Gastrocnemius medialis (tissue), 4 donors: Measurements from ENCODE around the gene AQP12A. TPM values are rescaled to one million over a fixed set of nuclear protein-coding genes. Genes with fewer than 3 reads are reported as not detected.

Experiments used
- ATAC-seq, 2 donors: fragments of 150-250 bp; one replicate each; pipeline ENCODE4 v1.9.1; 2016
- DNase-seq, 2 donors: peaks; one replicate each; pipeline ENCODE4 v3.0.0-alpha.2; 2019
- H3K27ac ChIP-seq, 4 donors: fragments of 200-600 bp; sonication (generic); 1 replicate in 1 of 4; 2 replicates in 3 of 4; pipeline ENCODE4 v1.5.1; 2016 to 2018; ENCODE audit warnings: mild to moderate bottlenecking in 2 of 4, moderate library complexity in 1 of 4
- H3K27me3 ChIP-seq, 3 donors: fragments of 200-600 bp; sonication (generic) in 2 of 3; 1 replicate in 1 of 3; 2 replicates in 2 of 3; pipeline versions ENCODE4 v1.5.1 to v1.6.0; 2016 to 2019; ENCODE audit warnings: mild to moderate bottlenecking in 1 of 3, moderate library complexity in 1 of 3
- H3K36me3 ChIP-seq, 2 donors: fragments of 200-600 bp; sonication (generic) in 1 of 2; one replicate each; pipeline ENCODE4 v1.5.1; 2017 to 2018
- H3K4me1 ChIP-seq, 2 donors: fragments of 200-600 bp; sonication (generic) in 1 of 2; one replicate each; pipeline ENCODE4 v1.5.1; 2016 to 2017; ENCODE audit warnings: mild to moderate bottlenecking in 2 of 2
- H3K4me3 ChIP-seq, 4 donors: fragments of 200-600 bp; sonication (generic) in 3 of 4; 1 replicate in 1 of 4; 2 replicates in 3 of 4; pipeline ENCODE4 v1.5.1; 2016 to 2019; ENCODE audit warnings: mild to moderate bottlenecking in 2 of 4
- H3K9me3 ChIP-seq, 3 donors: fragments of 200-600 bp; sonication (generic) in 2 of 3; 1 replicate in 1 of 3; 2 replicates in 2 of 3; pipeline ENCODE4 v1.5.1; 2016 to 2019
- POLR2A ChIP-seq, 2 donors: fragments of 450-650 bp; IDR thresholded peaks; one replicate each; pipeline ENCODE4 v1.6.1; 2017; ENCODE audit warnings: antibody characterized with exemption in 2 of 2, mild to moderate bottlenecking in 2 of 2, moderate library complexity in 2 of 2
- in situ Hi-C, 4 donors: fragments of 200-750 bp; cut with MboI; loops; one replicate each; pipeline versions ENCODE4 v1.15.0 to v1.8.0; 2017; ENCODE audit warnings: low sequenced_read_pairs in 4 of 4
- intact Hi-C: fragments of 100-400 bp; cut with DNase I; formaldehyde crosslinking; loops from one replicate; pipeline ENCODE4 v1.15.1; 2023; ENCODE audit warnings: low total_unique reads
- total RNA-seq, 4 donors: library from RNA; depleted of rRNA; stranded (reverse); fragments of >200 nt; gene quantifications; one replicate each; pipeline versions ENCODE4 v1.1.0 to v1.2.3, GENCODE V29; 2016
- TF ChIP-seq, protein P1 (sequence below), 5 experiments: fragments of 450-650 bp in 3 of 5; fragments of 200-600 bp in 2 of 5; sonication (generic) in 2 of 5; IDR thresholded peaks in 4 of 5; conservative IDR thresholded peaks in 1 of 5; 1 replicate in 4 of 5; 2 replicates in 1 of 5; pipeline ENCODE4 v1.5.1; 2016 to 2019; ENCODE audit warnings: antibody characterized with exemption in 5 of 5, mild to moderate bottlenecking in 3 of 5, moderate library complexity in 3 of 5

The AQP12A gene
- total RNA-seq, 4 donors from 2014 or later = not detected

GRCh38 chr2:240708457-240708856 is 16.8 kb downstream of the AQP12A start:
- H3K27me3 ChIP-seq = peaks cover 8 to 37% (median 11%) of the 10 kb centered on the region in 3 donors
- intact Hi-C loops = no loop called here

DNA sequence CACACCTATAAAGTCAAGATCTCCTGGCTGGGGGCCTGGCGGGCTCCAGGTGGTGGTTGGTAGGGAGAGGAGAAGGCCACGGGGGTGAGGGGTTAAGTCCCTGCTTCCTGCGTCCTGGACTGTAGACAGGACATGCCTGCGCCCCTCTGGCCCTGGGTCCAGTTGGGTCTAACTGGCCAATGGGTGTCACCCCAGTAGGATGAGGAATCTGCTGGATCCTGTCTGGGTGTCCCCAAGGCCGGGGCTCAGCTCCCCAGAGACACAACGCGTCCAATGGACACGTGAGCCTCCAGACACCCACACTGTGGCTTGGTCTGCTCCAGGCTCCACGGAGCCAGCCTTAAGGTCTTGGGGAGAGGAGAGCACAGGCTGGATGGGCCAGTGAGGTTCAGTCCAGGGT is 19.6 kb downstream of the AQP12A start:
- no peak overlapping the region for H3K4me3 ChIP-seq
- no peak overlapping the region for H3K27ac ChIP-seq
- no peak for ATAC-seq
- intact Hi-C loops = no loop called here
- H3K27me3 ChIP-seq = peaks cover 2 to 22% (median 8%) of the 10 kb centered on the region in 3 donors
- no peak for DNase-seq
- no peak for TF ChIP-seq POLR2A (IDR thresholded peaks at IDR 0.05)
- TF ChIP-seq, protein P1, sequence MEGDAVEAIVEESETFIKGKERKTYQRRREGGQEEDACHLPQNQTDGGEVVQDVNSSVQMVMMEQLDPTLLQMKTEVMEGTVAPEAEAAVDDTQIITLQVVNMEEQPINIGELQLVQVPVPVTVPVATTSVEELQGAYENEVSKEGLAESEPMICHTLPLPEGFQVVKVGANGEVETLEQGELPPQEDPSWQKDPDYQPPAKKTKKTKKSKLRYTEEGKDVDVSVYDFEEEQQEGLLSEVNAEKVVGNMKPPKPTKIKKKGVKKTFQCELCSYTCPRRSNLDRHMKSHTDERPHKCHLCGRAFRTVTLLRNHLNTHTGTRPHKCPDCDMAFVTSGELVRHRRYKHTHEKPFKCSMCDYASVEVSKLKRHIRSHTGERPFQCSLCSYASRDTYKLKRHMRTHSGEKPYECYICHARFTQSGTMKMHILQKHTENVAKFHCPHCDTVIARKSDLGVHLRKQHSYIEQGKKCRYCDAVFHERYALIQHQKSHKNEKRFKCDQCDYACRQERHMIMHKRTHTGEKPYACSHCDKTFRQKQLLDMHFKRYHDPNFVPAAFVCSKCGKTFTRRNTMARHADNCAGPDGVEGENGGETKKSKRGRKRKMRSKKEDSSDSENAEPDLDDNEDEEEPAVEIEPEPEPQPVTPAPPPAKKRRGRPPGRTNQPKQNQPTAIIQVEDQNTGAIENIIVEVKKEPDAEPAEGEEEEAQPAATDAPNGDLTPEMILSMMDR (IDR thresholded peaks at IDR 0.05 in 4 of 5, conservative IDR thresholded peaks at IDR 0.05 in 1 of 5) = no peak
- no peaks in the 10 kb centered on the region for H3K36me3 ChIP-seq
- no peaks in the 10 kb centered on the region for H3K4me1 ChIP-seq
- in situ Hi-C loops = loop anchor here in 3 of 4 donors (25.0 kb wide), 1 partner anchor 199 kb away; no protein-coding TSS in a partner anchor
- H3K9me3 ChIP-seq = no peaks in the 10 kb centered on the region

More at GRCh38 chr2:240708457-240708856, 16.8 kb downstream of the AQP12A start:
- TF ChIP-seq POLR2A (IDR thresholded peaks at IDR 0.05) = no peak
- no peaks in the 10 kb centered on the region for H3K4me1 ChIP-seq
- no peak for ATAC-seq
- H3K27ac ChIP-seq = no peak overlapping the region
- H3K4me3 ChIP-seq = no peak overlapping the region
- no peak for DNase-seq
- in situ Hi-C loops = loop anchor here in 3 of 4 donors (25.0 kb wide), 1 partner anchor 196 kb away; no protein-coding TSS in a partner anchor
- no peaks in the 10 kb centered on the region for H3K9me3 ChIP-seq
- H3K36me3 ChIP-seq = no peaks in the 10 kb centered on the region

DNA sequence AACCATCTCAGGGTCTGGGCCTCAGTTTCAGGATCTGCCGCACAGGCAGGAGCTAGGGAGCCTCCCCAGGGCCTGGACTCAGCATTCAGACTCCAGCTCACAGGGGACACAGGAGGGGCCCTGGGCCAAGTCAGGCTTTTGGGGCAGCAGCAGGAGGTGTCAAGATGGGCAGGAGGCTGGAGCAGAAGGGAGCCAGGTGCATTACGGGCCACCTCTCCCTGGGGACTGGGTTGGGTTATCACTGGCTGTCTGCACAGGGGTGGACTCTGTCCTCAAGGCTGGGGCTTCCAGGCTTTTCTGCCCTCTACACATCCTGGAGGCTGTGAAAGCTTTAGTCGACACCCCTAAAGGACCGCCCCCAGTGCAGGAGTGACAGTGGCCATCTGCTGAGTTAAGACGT is 20.0 kb downstream of the AQP12A start:
- H3K4me1 ChIP-seq = no peaks in the 10 kb centered on the region
- intact Hi-C loops = no loop called here
- H3K36me3 ChIP-seq = no peaks in the 10 kb centered on the region
- TF ChIP-seq, protein P1 (IDR thresholded peaks at IDR 0.05 in 4 of 5, conservative IDR thresholded peaks at IDR 0.05 in 1 of 5) = no peak
- no peak for TF ChIP-seq POLR2A (IDR thresholded peaks at IDR 0.05)
- in situ Hi-C loops = loop anchor here in 3 of 4 donors (25.0 kb wide), 1 partner anchor 199 kb away; no protein-coding TSS in a partner anchor
- no peak overlapping the region for H3K4me3 ChIP-seq
- DNase-seq (no peak), ATAC-seq (no peak)
- no peaks in the 10 kb centered on the region for H3K9me3 ChIP-seq
- H3K27me3 ChIP-seq = peaks cover 2 to 22% (median 8%) of the 10 kb centered on the region in 3 donors
- no peak overlapping the region for H3K27ac ChIP-seq

DNA sequence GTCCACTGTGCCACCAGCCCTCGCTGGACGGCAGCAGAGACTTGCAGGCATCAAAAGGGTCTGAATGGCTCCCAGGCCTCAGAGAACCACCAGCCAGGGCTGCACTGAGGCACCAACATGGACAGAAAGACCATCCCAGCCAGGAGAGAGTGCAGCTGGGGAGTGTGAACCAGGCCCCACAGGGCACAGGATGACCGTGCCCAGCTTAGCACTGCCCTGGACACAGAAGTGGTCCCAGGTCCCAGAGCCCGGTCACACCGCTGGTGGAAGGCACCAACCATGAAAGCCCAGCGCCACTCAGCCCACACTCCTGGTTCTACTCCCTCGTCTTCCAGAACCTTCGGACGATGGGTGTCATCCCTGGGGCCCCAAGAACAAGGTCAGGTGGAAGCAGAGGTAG is 20.5 kb downstream of the AQP12A start:
- intact Hi-C loops (no loop called here), in situ Hi-C loops (loop anchor here in 3 of 4 donors (25.0 kb wide), 1 partner anchor 200 kb away; no protein-coding TSS in a partner anchor)
- TF ChIP-seq, protein P1 (IDR thresholded peaks at IDR 0.05 in 4 of 5, conservative IDR thresholded peaks at IDR 0.05 in 1 of 5) = no peak
- no peak for TF ChIP-seq POLR2A (IDR thresholded peaks at IDR 0.05)
- peaks cover 2 to 20% (median 7%) of the 10 kb centered on the region in 3 donors for H3K27me3 ChIP-seq
- no peak overlapping the region for H3K27ac ChIP-seq
- no peaks in the 10 kb centered on the region for H3K4me1 ChIP-seq
- DNase-seq (no peak), ATAC-seq (no peak)
- no peak overlapping the region for H3K4me3 ChIP-seq
- H3K36me3 ChIP-seq = no peaks in the 10 kb centered on the region
- no peaks in the 10 kb centered on the region for H3K9me3 ChIP-seq

DNA sequence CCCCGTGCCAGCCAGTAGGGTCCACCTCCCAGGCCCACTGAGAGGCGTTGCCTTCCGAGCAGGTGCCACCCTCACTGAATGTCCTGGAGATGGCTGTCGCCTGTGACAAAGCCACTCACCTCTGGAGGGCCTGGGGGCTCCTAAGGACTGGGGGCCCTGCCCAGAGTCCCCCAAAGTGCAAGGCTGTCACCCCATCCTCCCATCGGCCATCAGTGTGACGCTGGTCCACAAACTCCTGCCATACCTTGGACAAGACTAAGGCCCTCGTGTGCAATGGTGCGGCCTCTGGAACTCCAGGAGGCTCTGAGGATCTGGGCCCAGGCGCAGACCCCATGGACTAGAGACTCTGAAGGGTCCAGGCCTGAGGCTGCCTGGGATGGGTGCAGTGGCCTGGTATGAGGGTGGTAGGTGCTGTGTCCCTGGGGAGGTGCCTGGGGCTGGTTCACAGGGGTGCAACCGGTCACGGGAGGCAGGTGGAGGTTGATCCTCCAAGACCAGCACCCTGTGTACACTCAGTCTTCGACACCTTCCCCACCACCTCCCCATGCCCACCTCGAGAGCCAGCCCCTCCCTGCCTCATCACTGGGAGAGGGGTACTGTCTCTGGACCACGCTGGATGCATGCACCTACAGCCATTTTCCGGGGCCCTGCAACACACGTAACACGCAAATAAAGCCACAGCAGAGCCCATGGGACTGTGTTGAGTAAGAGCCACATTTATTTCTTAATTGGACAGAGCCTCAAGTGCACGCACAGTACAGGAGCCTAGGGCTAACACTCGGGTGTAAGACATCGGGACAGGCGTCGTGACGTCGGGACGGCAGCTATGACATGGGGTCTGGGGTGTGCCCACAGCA is 21.6 kb downstream of the AQP12A start:
- no peaks in the 10 kb centered on the region for H3K4me1 ChIP-seq
- no peaks in the 10 kb centered on the region for H3K9me3 ChIP-seq
- no peak for DNase-seq
- no peak for ATAC-seq
- in situ Hi-C loops = loop anchor here in 3 of 4 donors (25.0 kb wide), 1 partner anchor 201 kb away; no protein-coding TSS in a partner anchor
- H3K4me3 ChIP-seq = no peak overlapping the region
- intact Hi-C loops = no loop called here
- H3K36me3 ChIP-seq = no peaks in the 10 kb centered on the region
- peaks cover 0 to 10% (median 0%) of the 10 kb centered on the region in 3 donors for H3K27me3 ChIP-seq
- TF ChIP-seq POLR2A (IDR thresholded peaks at IDR 0.05) = no peak
- TF ChIP-seq, protein P1 (IDR thresholded peaks at IDR 0.05 in 4 of 5, conservative IDR thresholded peaks at IDR 0.05 in 1 of 5) = no peak
- H3K27ac ChIP-seq = no peak overlapping the region
